GM23248 (cell line): Measurements from ENCODE around the gene FBXW8. TPM values are rescaled to one million over a fixed set of nuclear protein-coding genes. Genes with fewer than 3 reads are reported as not detected.
A peak's percentile ranks its signal among the peaks of the same experiment; 100 is the strongest.

ENCODE experiments used
- DNase-seq: peaks from one replicate; pipeline ENCODE4 v3.0.0-alpha.2; 2015
- H2AFZ ChIP-seq: fragments of 200-600 bp; sonication (generic); 2 replicates; pipeline ENCODE4 v1.6.1; 2016; ENCODE audit warnings: antibody characterized with exemption
- H3F3A ChIP-seq: fragments of 200-600 bp; sonication (generic); 2 replicates; pipeline ENCODE4 v1.6.1; 2016; ENCODE audit warnings: mild to moderate bottlenecking, antibody characterized with exemption, mixed run types; ENCODE audit not compliant: insufficient read depth
- H3K27ac ChIP-seq: fragments of 200-600 bp; sonication (generic); 2 replicates; pipeline ENCODE4 v1.5.1; 2016; ENCODE audit warnings: mild to moderate bottlenecking
- H3K27me3 ChIP-seq: fragments of 200-600 bp; sonication (generic); replicated peaks from 2 replicates; pipeline ENCODE4 v1.6.1; 2016; ENCODE audit warnings: mild to moderate bottlenecking; ENCODE audit not compliant: insufficient read depth
- H3K36me3 ChIP-seq: fragments of 200-600 bp; sonication (generic); 2 replicates; pipeline ENCODE4 v1.6.1; 2016; ENCODE audit warnings: low read depth, mild to moderate bottlenecking
- H3K4me1 ChIP-seq: fragments of 200-600 bp; sonication (generic); 2 replicates; pipeline ENCODE4 v1.6.1; 2016; ENCODE audit warnings: mild to moderate bottlenecking; ENCODE audit not compliant: insufficient read depth
- H3K4me2 ChIP-seq: fragments of 200-600 bp; sonication (generic); one replicate; pipeline ENCODE4 v1.6.1; 2016; ENCODE audit warnings: mild to moderate bottlenecking; ENCODE audit not compliant: unreplicated experiment
- H3K4me3 ChIP-seq: fragments of 200-600 bp; sonication (generic); 2 replicates; pipeline ENCODE4 v1.5.1; 2016; ENCODE audit warnings: mild to moderate bottlenecking
- H3K79me2 ChIP-seq: fragments of 200-600 bp; sonication (generic); 2 replicates; pipeline ENCODE4 v1.6.1; 2016; ENCODE audit warnings: mild to moderate bottlenecking; ENCODE audit not compliant: insufficient read depth
- H3K9ac ChIP-seq: fragments of 200-600 bp; sonication (generic); 2 replicates; pipeline ENCODE4 v1.6.1; 2016; ENCODE audit warnings: mild to moderate bottlenecking
- H3K9me2 ChIP-seq: fragments of 200-600 bp; sonication (generic); 2 replicates; pipeline ENCODE4 v1.6.1; 2016; ENCODE audit warnings: mixed run types, mild to moderate bottlenecking, moderate library complexity; ENCODE audit not compliant: insufficient read depth
- H3K9me3 ChIP-seq: fragments of 200-600 bp; sonication (generic); one replicate; pipeline ENCODE4 v1.6.1; 2017; ENCODE audit warnings: low read depth
- H4K20me1 ChIP-seq: fragments of 200-600 bp; sonication (generic); 2 replicates; pipeline ENCODE4 v1.6.0; 2016; ENCODE audit not compliant: insufficient read depth
- EZH2 ChIP-seq: fragments of 200-600 bp; sonication (generic); IDR thresholded peaks from 2 replicates; pipeline ENCODE4 v1.6.1; 2018; ENCODE audit warnings: antibody characterized with exemption, mild to moderate bottlenecking; ENCODE audit not compliant: insufficient read depth, poor library complexity, severe bottlenecking
- EZH2phosphoT487 ChIP-seq: fragments of 200-600 bp; sonication (generic); IDR thresholded peaks from 2 replicates; pipeline ENCODE4 v1.6.1; 2018; ENCODE audit warnings: antibody characterized with exemption, moderate library complexity, mild to moderate bottlenecking, low read depth; ENCODE audit not compliant: insufficient read depth
- WGBS, 2 experiments: methylation state at CpG; one replicate each; pipeline ENCODE4 v1.1.6; 2015 to 2017; ENCODE audit warnings: low lambda C conversion rate in 2 of 2, low coverage in 1 of 2; ENCODE audit errors: missing lambda C conversion rate in 2 of 2; 5-methylcytosine and 5-hydroxymethylcytosine counted together
- in situ Hi-C: fragments of 300-500 bp; cut with MboI; formaldehyde crosslinking; loops from 2 replicates; pipeline ENCODE4 v1.15.0; 2020
- polyA plus RNA-seq: library from polyadenylated mRNA; unstranded; fragments of >200 nt; fragmentation: Nextera tagmentation; extraction: Ambion mirVana; gene quantifications from 2 replicates; pipeline ENCODE4 v1.2.1, GENCODE V29; 2016
- total RNA-seq: library from RNA; depleted of rRNA; stranded (reverse); fragments of >200 nt; shearing (Covaris generic); gene quantifications from 2 replicates; pipeline ENCODE4 v1.2.3, GENCODE V29; 2014

FBXW8 gene
- total and polyA plus RNA-seq, 2 experiments from 2014 or later, result 12.7 to 23.1 TPM

- WGBS, 2 experiments, result 79 to 81% methylated on average over 4 of the region's 4 CpGs
- H2AFZ ChIP-seq, result no peak overlapping the region
- no peak overlapping the region for H3K4me3 ChIP-seq
- peaks cover 35% of the 10 kb centered on the region for H3K36me3 ChIP-seq
- no peak overlapping the region for H3K9ac ChIP-seq
- peak overlapping the region; percentile 7 for H3K4me2 ChIP-seq
- H3K79me2 ChIP-seq, result no peaks in the 10 kb centered on the region
- peak; percentile 71 for DNase-seq
- H3K27ac ChIP-seq, result peak overlapping the region; percentile 33; the same call in 1 of the 2 replicates
- H3K4me1 ChIP-seq, result peaks cover 12% of the 10 kb centered on the region
- H3F3A ChIP-seq, result peaks cover 17% of the 10 kb centered on the region
- TF ChIP-seq EZH2, result no peak
- no peak for TF ChIP-seq EZH2phosphoT487
- no peaks in the 10 kb centered on the region for H3K9me3 ChIP-seq
- H3K27me3 ChIP-seq, result no peaks in the 10 kb centered on the region
- no peaks in the 10 kb centered on the region for H4K20me1 ChIP-seq
- in situ Hi-C loops, result no loop called here
- no peaks in the 10 kb centered on the region for H3K9me2 ChIP-seq
These were observed 101.4 kb downstream of the FBXW8 start for GRCh38 chr12:117011988-117012805.

GRCh38 chr12:117013726-117014125 lies 103.0 kb downstream of the FBXW8 start:
- no peaks in the 10 kb centered on the region for H3K9me2 ChIP-seq
- no peaks in the 10 kb centered on the region for H4K20me1 ChIP-seq
- TF ChIP-seq EZH2phosphoT487, result no peak
- no peak for TF ChIP-seq EZH2
- peaks cover 12% of the 10 kb centered on the region for H3K4me1 ChIP-seq
- H3K4me2 ChIP-seq, result no peak overlapping the region
- H3K27ac ChIP-seq, result no peak overlapping the region
- H3K36me3 ChIP-seq, result peaks cover 26% of the 10 kb centered on the region
- WGBS, 2 experiments, result 81 to 88% methylated on average over 1 of the region's 1 CpG
- H3K9ac ChIP-seq, result no peak overlapping the region
- H3K27me3 ChIP-seq, result no peaks in the 10 kb centered on the region
- DNase-seq, result peak; percentile 52
- no peaks in the 10 kb centered on the region for H3K9me3 ChIP-seq
- H3K79me2 ChIP-seq, result no peaks in the 10 kb centered on the region
- peaks cover 17% of the 10 kb centered on the region for H3F3A ChIP-seq
- in situ Hi-C loops, result no loop called here
- no peak overlapping the region for H3K4me3 ChIP-seq
- no peak overlapping the region for H2AFZ ChIP-seq

- in situ Hi-C loops, result no loop called here
- Histone ChIP-seq H3K4me2 (no peak overlapping the region), H3K4me1 (peaks cover 12% of the 10 kb centered on the region), H3K9me3 (no peaks in the 10 kb centered on the region), H3K36me3 (peaks cover 26% of the 10 kb centered on the region), H2AFZ (no peak overlapping the region), H3K79me2 (no peaks in the 10 kb centered on the region), H3K9ac (no peak overlapping the region), H3F3A (peaks cover 17% of the 10 kb centered on the region), H3K9me2 (no peaks in the 10 kb centered on the region), H3K27me3 (no peaks in the 10 kb centered on the region), H3K4me3 (no peak overlapping the region), H3K27ac (no peak overlapping the region), H4K20me1 (no peaks in the 10 kb centered on the region)
- DNase-seq, result no peak
- TF ChIP-seq EZH2 (no peak), EZH2phosphoT487 (no peak)
- WGBS, 2 experiments, result 95 to 99% methylated on average over 8 of the region's 8 CpGs
These were observed 103.7 kb downstream of the FBXW8 start for GRCh38 chr12:117014342-117014887.

- Histone ChIP-seq H2AFZ (no peak overlapping the region), H3K4me2 (no peak overlapping the region), H3K27me3 (no peaks in the 10 kb centered on the region), H3K4me3 (no peak overlapping the region), H4K20me1 (no peaks in the 10 kb centered on the region), H3K4me1 (peaks cover 12% of the 10 kb centered on the region), H3K27ac (no peak overlapping the region), H3K79me2 (no peaks in the 10 kb centered on the region), H3K36me3 (peaks cover 31% of the 10 kb centered on the region), H3K9me2 (no peaks in the 10 kb centered on the region), H3K9ac (no peak overlapping the region), H3F3A (peaks cover 17% of the 10 kb centered on the region), H3K9me3 (no peaks in the 10 kb centered on the region)
- in situ Hi-C loops, result no loop called here
- TF ChIP-seq EZH2phosphoT487 (no peak), EZH2 (no peak)
- DNase-seq, result no peak
These were observed 105.1 kb downstream of the FBXW8 start for GRCh38 chr12:117015811-117016210.
